HG03439 (cell line): Measurements from ENCODE around the gene STIM1.
"Not testable (repeated sequence)": the region's sequence is repeated elsewhere in the genome, so short reads cannot be mapped to it uniquely, and the experiment has no call there.

Source experiments
- ATAC-seq: cut with Tn5 transposase; IDR thresholded peaks from one replicate; pipeline ENCODE4 v1.9.1; 2021; ENCODE audit warnings: mild to moderate bottlenecking, moderate library complexity; ENCODE audit not compliant: unreplicated experiment

Gene STIM1

DNA sequence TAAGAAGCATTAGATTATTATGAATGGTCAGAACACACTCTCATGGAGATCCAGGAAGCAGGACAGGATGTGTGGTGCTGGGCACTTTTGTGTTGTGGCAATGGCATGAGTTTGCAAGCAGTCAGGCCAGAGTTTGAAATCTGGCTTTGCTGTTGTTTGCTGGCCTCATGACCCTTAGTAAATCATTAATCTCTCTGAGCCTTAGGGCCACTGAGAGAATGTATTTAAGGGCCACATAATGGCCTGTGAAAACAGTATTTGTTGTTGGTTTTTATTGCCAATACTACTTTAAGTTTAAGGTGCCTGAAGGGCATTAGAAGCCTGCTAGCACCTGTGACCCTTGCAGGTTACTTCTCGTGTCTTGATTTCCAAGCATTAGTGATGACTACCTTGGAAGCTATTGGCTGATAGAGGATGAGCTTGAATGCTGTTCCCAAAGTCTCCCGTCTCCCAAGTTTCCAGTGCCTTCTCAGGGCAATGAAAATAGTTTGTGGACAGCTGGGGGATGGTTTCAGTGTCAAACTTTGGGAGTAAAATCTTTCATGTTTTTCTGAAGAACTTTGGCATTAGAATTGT, 24.6 kb downstream of the STIM1 start:
- ATAC-seq = peak; percentile 25

DNA sequence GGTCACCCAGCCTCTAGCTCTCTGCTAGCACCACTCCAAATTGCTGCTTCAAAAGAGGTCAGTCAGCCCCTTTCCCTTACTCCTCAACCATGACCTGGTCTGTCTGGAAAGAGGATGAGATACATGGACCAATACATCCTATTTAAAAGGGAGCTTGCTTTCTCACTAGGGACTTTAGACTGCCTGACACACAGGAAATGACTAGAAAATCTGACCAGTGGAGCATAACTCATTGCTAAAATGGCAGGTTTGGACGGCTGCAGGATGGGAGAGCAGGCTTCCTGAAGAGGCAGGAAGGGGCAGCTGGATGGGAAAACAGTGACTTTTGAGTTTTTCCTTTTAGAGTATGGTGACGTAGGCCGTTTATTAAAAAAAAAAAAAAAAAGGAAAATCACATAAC, 25.3 kb downstream of the STIM1 start:
- ATAC-seq = no peak

DNA sequence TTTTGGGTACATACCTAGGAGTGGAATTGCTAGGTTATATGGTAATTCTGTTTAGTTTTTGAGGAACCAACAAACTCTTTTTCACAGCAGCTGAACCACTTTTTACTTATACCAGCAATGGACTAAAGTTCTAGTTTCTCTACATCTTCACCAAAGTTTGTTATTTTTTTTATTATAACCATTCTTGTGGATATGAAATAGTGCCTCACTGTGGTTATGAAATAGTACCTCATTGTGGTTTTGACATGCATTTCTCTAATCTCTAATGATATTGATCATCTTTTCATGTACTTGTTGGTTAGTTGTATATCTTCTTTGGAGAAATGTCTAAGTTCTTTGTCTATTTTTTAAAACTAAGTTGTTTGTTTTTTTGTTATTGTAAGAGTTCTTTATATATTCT, 27.2 kb downstream of the STIM1 start:
- no peak for ATAC-seq

DNA sequence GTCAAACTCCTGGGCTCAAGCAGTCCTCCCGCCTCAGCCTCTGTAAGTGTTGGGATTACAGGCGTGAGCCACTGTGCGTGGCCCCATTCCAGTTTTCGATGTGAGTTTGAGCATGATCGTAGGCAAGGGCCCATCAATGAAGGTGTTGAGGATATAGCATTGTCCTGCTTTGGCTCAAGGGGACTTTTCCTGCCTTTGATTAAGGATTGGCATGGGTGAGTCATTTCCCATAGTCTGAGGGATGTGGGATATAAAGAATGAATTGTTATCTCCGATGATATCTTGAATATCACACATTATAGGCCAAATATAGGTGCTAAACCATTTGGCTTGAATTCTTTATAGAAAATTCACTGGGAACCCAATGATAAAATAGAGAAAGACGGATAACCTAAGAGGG, 30.4 kb downstream of the STIM1 start:
- ATAC-seq = no peak

GRCh38 chr11:3886985-3887384, 31.5 kb downstream of the STIM1 start:
- ATAC-seq = no peak

DNA sequence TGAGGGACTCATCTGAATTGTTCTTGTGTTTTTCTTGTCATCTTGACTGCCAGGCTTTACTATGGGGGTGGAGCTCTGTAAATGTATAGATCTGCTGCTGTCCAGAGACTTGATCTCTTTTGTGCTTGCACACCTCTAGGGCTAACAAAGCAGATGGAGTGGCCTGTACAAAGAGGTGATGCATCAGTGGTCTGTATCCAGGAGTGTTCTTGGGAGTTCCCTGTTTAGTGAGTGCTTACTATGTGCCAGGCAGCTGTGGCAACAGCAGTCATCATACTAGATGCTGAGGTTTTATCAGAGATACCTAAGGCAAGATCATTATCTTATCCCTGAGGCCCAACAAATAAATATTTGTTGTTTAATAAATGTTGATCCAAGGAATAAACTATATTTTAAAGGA, 33.4 kb downstream of the STIM1 start:
- ATAC-seq = no peak

- no peak for ATAC-seq
Observed at GRCh38 chr11:3890014-3890413, 34.5 kb downstream of the STIM1 start.

DNA sequence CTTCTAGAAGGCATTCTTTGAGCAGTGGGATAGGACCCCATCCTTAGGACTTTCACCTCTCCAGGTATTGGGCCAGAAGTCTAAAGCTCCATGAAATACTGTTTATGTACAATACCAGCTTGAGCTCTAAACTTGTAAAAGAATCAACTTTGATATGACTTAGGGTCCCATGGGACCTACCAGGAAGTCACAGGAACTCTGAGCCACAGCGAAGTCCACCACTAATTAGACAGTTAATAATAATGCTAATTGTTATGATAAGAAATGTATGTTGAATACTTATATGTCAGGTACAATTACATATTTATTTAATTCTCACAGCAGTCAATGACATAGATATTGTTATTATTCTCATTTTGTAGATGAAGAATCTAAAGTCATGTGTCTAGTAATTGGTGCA, 35.3 kb downstream of the STIM1 start:
- no peak for ATAC-seq

DNA sequence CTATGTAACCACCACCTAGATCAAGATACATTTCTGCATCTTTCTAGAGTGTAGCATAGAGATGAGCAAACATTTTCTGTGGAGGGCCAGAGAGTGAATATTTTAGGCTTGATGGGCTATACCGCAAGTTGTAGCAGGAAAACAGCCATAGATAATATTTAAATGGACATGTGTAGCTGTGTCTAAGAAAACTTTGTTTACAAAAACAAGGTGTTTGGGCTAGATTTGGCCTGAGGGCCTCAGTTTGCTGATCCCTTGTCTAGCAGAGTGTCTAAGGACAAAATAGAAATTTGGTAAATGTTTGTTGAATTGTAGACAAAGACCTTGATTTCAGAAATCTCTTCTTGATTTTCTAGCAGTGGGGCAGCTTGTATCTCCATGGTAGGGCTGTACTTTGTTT, 36.3 kb downstream of the STIM1 start:
- no peak for ATAC-seq

- no peak for ATAC-seq
Observed at GRCh38 chr11:3892156-3892555, 36.7 kb downstream of the STIM1 start.

GRCh38 chr11:3893311-3893710, 37.8 kb downstream of the STIM1 start:
- peak; percentile 27 for ATAC-seq

- peak; percentile 95 for ATAC-seq
Observed at GRCh38 chr11:3894128-3894731, 38.8 kb downstream of the STIM1 start.

GRCh38 chr11:3896644-3897043, 41.2 kb downstream of the STIM1 start:
- ATAC-seq = no peak

- not testable (repeated sequence) for ATAC-seq
Observed at GRCh38 chr11:3900230-3900629, 44.8 kb downstream of the STIM1 start.

DNA sequence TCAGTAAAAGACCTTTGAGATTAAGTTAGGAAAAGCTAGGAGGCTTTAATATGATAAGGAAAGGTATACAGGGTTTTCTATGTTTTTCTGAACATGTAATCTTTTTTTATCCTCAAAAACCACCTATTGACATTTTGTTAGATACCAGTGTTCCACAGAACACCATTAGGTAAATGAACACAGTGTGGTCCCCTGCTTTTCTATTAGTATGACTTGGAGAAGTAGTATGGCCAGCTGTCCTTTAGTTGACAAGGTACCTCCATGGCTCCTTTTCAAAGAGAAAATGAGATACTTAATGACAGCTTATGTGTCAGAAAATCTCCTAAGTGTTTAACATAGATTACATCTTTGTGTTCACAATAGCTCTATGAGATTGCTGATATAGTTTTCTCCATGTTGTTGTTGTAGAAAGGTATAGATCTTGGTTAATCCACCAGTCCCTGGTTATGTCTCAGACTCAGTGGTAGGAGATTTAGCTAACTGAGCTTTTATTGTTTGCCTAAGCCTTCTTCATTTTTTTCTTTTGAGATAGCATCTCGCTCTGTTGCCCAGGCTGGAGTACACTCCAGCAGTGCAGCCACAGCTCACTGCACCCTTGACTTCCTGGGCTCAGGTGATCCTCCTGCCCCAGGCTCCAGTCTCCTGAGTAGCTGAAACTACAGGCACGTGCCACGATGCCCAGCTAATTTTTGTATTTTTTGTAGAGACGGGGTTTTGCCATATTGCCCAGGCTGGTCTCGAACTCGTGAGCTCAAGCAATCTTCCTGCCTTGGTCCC, 46.0 kb downstream of the STIM1 start:
- ATAC-seq = no peak

GRCh38 chr11:3902441-3902840, 47.0 kb downstream of the STIM1 start:
- ATAC-seq = no peak

DNA sequence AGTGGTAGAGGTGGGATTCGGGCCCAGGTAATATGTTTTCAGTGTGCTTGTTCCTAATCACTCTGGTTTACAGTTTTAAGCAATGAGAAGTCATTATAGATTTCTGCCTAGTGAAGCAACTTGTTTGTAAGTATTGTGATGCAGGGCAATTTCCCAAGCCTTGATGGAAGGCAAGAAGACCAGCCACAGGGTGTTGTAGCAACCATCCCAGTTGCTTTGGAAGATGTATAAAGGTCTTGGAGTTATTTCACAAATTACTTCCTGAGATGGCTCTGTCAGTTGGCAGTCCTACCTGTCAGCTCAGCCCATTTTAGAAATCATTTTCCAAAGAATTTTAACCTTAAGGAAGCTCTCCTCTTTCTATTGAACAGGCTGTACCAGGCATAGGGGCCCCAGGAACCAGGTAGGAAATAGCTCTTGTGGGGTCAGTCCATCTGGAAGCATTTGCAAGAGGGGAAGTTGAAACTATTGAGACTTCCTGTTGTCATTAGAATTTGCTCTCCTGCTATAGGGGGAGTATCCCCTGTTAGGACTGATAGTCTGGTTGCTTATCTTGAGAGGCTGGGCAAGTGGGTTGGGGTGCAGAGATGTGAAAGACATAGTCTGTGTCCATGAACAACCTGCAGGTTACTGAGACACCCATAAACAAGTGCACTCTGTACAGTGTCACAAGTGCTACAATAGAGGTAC, 47.9 kb downstream of the STIM1 start:
- ATAC-seq = no peak

- no peak for ATAC-seq
Observed at GRCh38 chr11:3904228-3904627, 48.8 kb downstream of the STIM1 start.

- peak; percentile 62 for ATAC-seq
Observed at GRCh38 chr11:3905080-3905953, 49.9 kb downstream of the STIM1 start.

- ATAC-seq = no peak
Observed at GRCh38 chr11:3906166-3906565, 50.7 kb downstream of the STIM1 start.

GRCh38 chr11:3907590-3907989, 52.1 kb downstream of the STIM1 start:
- ATAC-seq = no peak
